IMR-90 (cell line): Measurements from ENCODE around the gene GGPS1. TPM values are rescaled to one million over a fixed set of nuclear protein-coding genes. Genes with fewer than 3 reads are reported as not detected.

Experiments used
- ATAC-seq: fragments of 200-7000 bp; cut with Tn5 transposase; 2 replicates; pipeline ENCODE4 v1.9.1; 2020; ENCODE audit warnings: low read depth, mild to moderate bottlenecking, moderate library complexity
- BruUV-seq: library from RNA; stranded (reverse); fragments of 400-500 nt; replicated peaks from 2 replicates; lab custom pipeline; 2021; lab: Mats Ljungman, UMichigan
- CTCF ChIA-PET: fragments of 300-600 bp; formaldehyde crosslinking; extraction: SDS; loops from one replicate; lab custom pipeline; 2021; ENCODE audit warnings: antibody characterized with exemption; lab: Yijun Ruan, JAX
- POLR2A ChIA-PET: fragments of 300-600 bp; sonication (Branson Sonifier 250); formaldehyde crosslinking; loops from one replicate; lab custom pipeline; 2022; ENCODE audit warnings: antibody characterized with exemption; ENCODE audit not compliant: unreplicated experiment; lab: Charles Lee
- DNase-seq: peaks from one replicate; pipeline ENCODE4 v3.0.0; 2013
- H2AFZ ChIP-seq: replicated peaks from 2 replicates; pipeline ENCODE3; 2013; ENCODE audit warnings: low read length, mild to moderate bottlenecking; ENCODE audit not compliant: poor library complexity
- H2AK5ac ChIP-seq: 2 replicates; pipeline ENCODE4 v1.6.1; 2013; ENCODE audit warnings: low read depth, low read length, inconsistent platforms
- H2AK9ac ChIP-seq: replicated peaks from 2 replicates; pipeline ENCODE3; 2013; ENCODE audit warnings: mild to moderate bottlenecking, low read depth, low read length, moderate library complexity; ENCODE audit not compliant: poor library complexity
- H2BK120ac ChIP-seq: 2 replicates; pipeline ENCODE4 v1.6.1; 2013; ENCODE audit warnings: low read depth, low read length, inconsistent platforms
- H2BK15ac ChIP-seq: 3 replicates; pipeline ENCODE4 v1.6.1; 2013; ENCODE audit warnings: low read depth, low read length, inconsistent platforms
- H2BK20ac ChIP-seq: 2 replicates; pipeline ENCODE4 v1.6.1; 2013; ENCODE audit warnings: low read depth, mild to moderate bottlenecking, inconsistent platforms, low read length, moderate library complexity
- H2BK5ac ChIP-seq: 2 replicates; pipeline ENCODE4 v1.6.1; 2013; ENCODE audit warnings: mild to moderate bottlenecking, low read depth, low read length, inconsistent platforms; ENCODE audit not compliant: poor library complexity, severe bottlenecking
- H3K14ac ChIP-seq: replicated peaks from 2 replicates; pipeline ENCODE4 v1.6.1; 2013; ENCODE audit warnings: low read depth, low read length, inconsistent platforms
- H3K18ac ChIP-seq: 2 replicates; pipeline ENCODE4 v1.6.1; 2013; ENCODE audit warnings: low read depth, low read length, control low read depth
- H3K23ac ChIP-seq: 2 replicates; pipeline ENCODE4 v1.6.1; 2013; ENCODE audit warnings: low read depth, low read length, inconsistent platforms
- H3K27ac ChIP-seq: 2 replicates; pipeline ENCODE4 v1.5.1; 2013; ENCODE audit warnings: mild to moderate bottlenecking, control low read depth, low read length; ENCODE audit not compliant: insufficient read depth
- H3K27me3 ChIP-seq: 2 replicates; pipeline ENCODE4 v1.6.1; 2013; ENCODE audit warnings: low read length; ENCODE audit not compliant: control insufficient read depth, insufficient read depth
- H3K36me3 ChIP-seq: 2 replicates; pipeline ENCODE4 v1.6.1; 2013; ENCODE audit warnings: low read length, mixed read lengths; ENCODE audit not compliant: control insufficient read depth, insufficient read depth
- H3K4ac ChIP-seq: 2 replicates; pipeline ENCODE4 v1.6.1; 2013; ENCODE audit warnings: low read depth, low read length, inconsistent platforms
- H3K4me1 ChIP-seq: 2 replicates; pipeline ENCODE4 v1.6.1; 2013; ENCODE audit warnings: low read length, mixed read lengths; ENCODE audit not compliant: control insufficient read depth, insufficient read depth
- H3K4me2 ChIP-seq: 2 replicates; pipeline ENCODE4 v1.6.1; 2013; ENCODE audit warnings: low read depth, mild to moderate bottlenecking, control low read depth, low read length, moderate library complexity
- H3K4me3 ChIP-seq: 2 replicates; pipeline ENCODE4 v1.5.1; 2013; ENCODE audit warnings: low read depth, mild to moderate bottlenecking, control low read depth, low read length, moderate library complexity; ENCODE audit not compliant: insufficient read depth
- H3K56ac ChIP-seq: 2 replicates; pipeline ENCODE4 v1.6.1; 2013; ENCODE audit warnings: low read length, inconsistent platforms; ENCODE audit not compliant: insufficient read depth; ENCODE audit errors: extremely low read depth
- H3K79me1 ChIP-seq, 2 experiments: 2 replicates each; pipeline ENCODE4 v1.6.1; 2013; ENCODE audit warnings: low read length in 2 of 2, inconsistent platforms in 1 of 2, low read depth in 1 of 2
- H3K9ac ChIP-seq: 2 replicates; pipeline ENCODE4 v1.6.1; 2013; ENCODE audit warnings: low read depth, low read length, control low read depth
- H3K9me1 ChIP-seq: 2 replicates; pipeline ENCODE4 v1.6.1; 2013; ENCODE audit warnings: low read length, inconsistent platforms; ENCODE audit not compliant: insufficient read depth
- H3K9me3 ChIP-seq: 2 replicates; pipeline ENCODE4 v1.6.1; 2013; ENCODE audit warnings: low read length; ENCODE audit not compliant: control insufficient read depth, insufficient read depth
- H4K20me1 ChIP-seq: 2 replicates; pipeline ENCODE4 v1.6.1; 2013; ENCODE audit warnings: low read length, inconsistent platforms; ENCODE audit not compliant: insufficient read depth
- H4K5ac ChIP-seq: 2 replicates; pipeline ENCODE4 v1.6.1; 2013; ENCODE audit warnings: mild to moderate bottlenecking, low read depth, low read length, control low read depth
- H4K8ac ChIP-seq, 2 experiments: 2 replicates each; pipeline ENCODE4 v1.6.1; 2013; ENCODE audit warnings: low read depth in 2 of 2, low read length in 2 of 2, control low read depth in 1 of 2, inconsistent platforms in 1 of 2
- H4K91ac ChIP-seq: 2 replicates; pipeline ENCODE4 v1.6.1; 2013; ENCODE audit warnings: low read depth, low read length, inconsistent platforms; ENCODE audit not compliant: insufficient read depth
- CEBPB ChIP-seq: IDR thresholded peaks from 2 replicates; pipeline ENCODE4 v1.6.1; 2012; ENCODE audit warnings: low read depth, low read length, improper control_type of control experiment
- FOS ChIP-seq: fragments of 150-350 bp; IDR thresholded peaks from 2 replicates; pipeline ENCODE4 v1.6.1; 2016; ENCODE audit warnings: low read depth, low read length
- NFE2L2 ChIP-seq: fragments of 150-350 bp; IDR thresholded peaks from 2 replicates; pipeline ENCODE4 v1.6.1; 2016; ENCODE audit warnings: low read depth, mild to moderate bottlenecking, low read length
- POLR2A ChIP-seq: IDR thresholded peaks from 2 replicates; pipeline ENCODE4 v1.6.1; 2012; ENCODE audit warnings: mild to moderate bottlenecking, low read depth, low read length
- RAD21 ChIP-seq: IDR thresholded peaks from 2 replicates; pipeline ENCODE4 v1.6.1; 2012; ENCODE audit warnings: low read length, improper control_type of control experiment
- RCOR1 ChIP-seq: IDR thresholded peaks from 2 replicates; pipeline ENCODE4 v1.6.1; 2012; ENCODE audit warnings: mild to moderate bottlenecking, low read length, improper control_type of control experiment; ENCODE audit not compliant: insufficient replicate concordance
- SMC3 ChIP-seq: fragments of 150-350 bp; IDR thresholded peaks from 2 replicates; pipeline ENCODE4 v1.6.1; 2016; ENCODE audit warnings: low read depth, mild to moderate bottlenecking, antibody characterized with exemption, low read length, moderate library complexity
- WGBS, 2 experiments: methylation state at CpG; one replicate each; pipeline versions ENCODE4 v1.1.5 to v1.1.7; 2013; ENCODE audit warnings: missing lambda C conversion rate in 2 of 2; ENCODE audit not compliant: insufficient read length in 1 of 2; ENCODE audit errors: extremely low coverage in 2 of 2; 5-methylcytosine and 5-hydroxymethylcytosine counted together
- dilution Hi-C: fragments of 300-500 bp; cut with HindIII; formaldehyde crosslinking; loops from one replicate; pipeline ENCODE4 v1.14.3; 2018; ENCODE audit warnings: low sequenced_read_pairs; ENCODE audit not compliant: unreplicated experiment
- in situ Hi-C: fragments of 300-500 bp; cut with MboI; formaldehyde crosslinking; loops from 3 replicates; pipeline ENCODE4 v1.14.3; 2019; ENCODE audit warnings: low sequenced_read_pairs, inconsistent platforms, mixed read lengths
- intact Hi-C: fragments of 100-400 bp; cut with micrococcal nuclease; formaldehyde crosslinking; loops from 2 replicates; pipeline ENCODE4 v1.10.0; 2022
- polyA plus RNA-seq, 3 experiments: library from polyadenylated mRNA; depleted of rRNA; stranded (reverse); fragments of >200 nt; gene quantifications; 2 replicates each; pipeline ENCODE4 v1.2.3, GENCODE V29; 2012; ENCODE audit warnings: low replicate concordance in 1 of 3
- total RNA-seq: library from RNA; depleted of rRNA; stranded (reverse); fragments of >200 nt; gene quantifications from 2 replicates; pipeline ENCODE4 v1.2.3, GENCODE V29; 2012

Gene GGPS1
- total and polyA plus RNA-seq, 2 of the 4 experiments (the other 2 are of a cell fraction), result 16.4 to 21.5 TPM

- Histone ChIP-seq H3K9me1 (peaks cover 9% of the 10 kb centered on the region), H3K18ac (no peak overlapping the region), H3K4me1 (peaks cover 4% of the 10 kb centered on the region; the same call in 1 of the 2 replicates), H3K4ac (no peak overlapping the region), H3K9me3 (no peaks in the 10 kb centered on the region), H2AK9ac (no peak overlapping the region), H2AFZ (no peak overlapping the region), H3K36me3 (no peaks in the 10 kb centered on the region), H3K14ac (no peak overlapping the region), H2AK5ac (no peak overlapping the region), H2BK120ac (no peak overlapping the region), H2BK15ac (no peak overlapping the region), H3K27me3 (no peaks in the 10 kb centered on the region), H4K91ac (no peak overlapping the region), H3K79me1 (peaks cover 5 to 58% of the 10 kb centered on the region in 2 experiments), H3K56ac (no peak overlapping the region), H3K4me3 (no peak overlapping the region), H4K5ac (no peak overlapping the region), H3K27ac (no peak overlapping the region), H2BK5ac (no peak overlapping the region), H4K8ac (no peak overlapping the region), H4K20me1 (peaks cover 79% of the 10 kb centered on the region), H3K9ac (no peak overlapping the region), H3K4me2 (no peak overlapping the region), H2BK20ac (no peak overlapping the region), H3K23ac (no peak overlapping the region)
- DNase-seq (no peak), ATAC-seq (no peak)
- ChIA-PET CTCF (interaction anchor here (0.6 kb wide), 1 partner anchor 23 kb away, joined by 8 read pairs; no protein-coding TSS in a partner anchor), POLR2A (no interaction called here)
- dilution Hi-C loops (no loop called here), intact Hi-C loops (no loop called here), in situ Hi-C loops (no loop called here)
- TF ChIP-seq NFE2L2 (no peak), SMC3 (no peak), FOS (no peak), RAD21 (no peak), POLR2A (no peak), CEBPB (no peak), RCOR1 (no peak)
- WGBS, 2 experiments, result no CpG with 5 or more reads among the region's 2 CpGs
- no TSS peak for BruUV-seq
Measured at GRCh38 chr1:235298758-235299157, 29.6 kb upstream of the GGPS1 start.
